ENCODE measurements around the gene CNTN4.
"Not testable (repeated sequence)": the region's sequence is repeated elsewhere in the genome, so short reads cannot be mapped to it uniquely, and the experiment has no call there.

Gene CNTN4

GRCh38 chr3:2713923-2714322 lies 615.3 kb downstream of the CNTN4 start:
- DNase-seq: no peak

GRCh38 chr3:2714834-2715233 lies 616.2 kb downstream of the CNTN4 start:
- no peak for DNase-seq

DNA sequence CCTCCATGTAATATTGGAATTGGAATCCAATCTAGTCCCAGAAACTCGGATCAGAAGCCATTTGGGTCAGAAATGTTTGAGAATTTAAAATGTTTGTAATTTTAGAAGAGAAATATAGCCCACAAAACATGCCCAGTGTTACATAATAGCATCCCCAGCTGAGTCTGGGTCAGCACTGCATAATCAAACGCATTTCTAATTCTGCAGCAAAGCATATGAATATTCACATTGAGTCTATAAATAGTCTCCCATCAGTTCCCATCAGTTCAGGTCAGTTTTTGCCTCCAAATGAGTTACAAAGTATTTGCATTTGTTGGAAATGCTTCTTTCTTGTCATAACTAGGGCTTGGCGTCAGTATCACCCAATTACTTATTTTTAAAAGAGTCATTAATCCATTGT lies 628.4 kb downstream of the CNTN4 start:
- no peak for DNase-seq

DNA sequence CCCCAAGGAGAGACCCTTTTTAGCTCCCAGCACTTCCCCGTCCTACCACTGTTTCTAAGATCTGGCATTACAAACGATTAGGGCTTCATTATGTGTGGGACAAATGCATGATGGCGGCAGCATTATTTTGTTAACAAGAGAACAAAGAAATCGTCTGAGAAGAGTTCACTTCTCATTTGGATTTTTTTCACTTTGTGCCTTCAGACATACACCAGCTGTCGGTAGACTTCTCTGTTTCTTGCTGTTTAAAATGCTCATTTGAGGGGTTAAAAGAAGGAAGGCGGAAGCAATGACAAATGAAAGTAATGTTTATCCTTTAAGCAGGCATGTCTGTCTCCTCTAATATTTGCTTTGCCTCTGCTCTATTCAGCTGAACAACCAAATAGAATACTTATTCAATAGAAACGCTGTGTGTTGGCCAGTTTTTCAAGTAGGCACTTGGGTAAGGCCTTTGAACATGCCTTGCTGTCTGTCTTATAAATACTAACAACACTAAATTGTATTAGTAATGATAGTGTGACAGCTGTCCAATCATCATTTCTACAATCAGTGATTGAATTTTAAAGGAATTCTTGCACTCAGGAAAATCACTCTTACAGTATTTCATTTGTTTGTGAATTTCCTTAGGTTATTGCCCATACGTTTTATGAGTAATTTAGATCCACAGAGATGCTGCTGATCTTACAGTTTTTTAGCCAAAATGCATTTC lies 629.1 kb downstream of the CNTN4 start:
- DNase-seq: no peak

DNA sequence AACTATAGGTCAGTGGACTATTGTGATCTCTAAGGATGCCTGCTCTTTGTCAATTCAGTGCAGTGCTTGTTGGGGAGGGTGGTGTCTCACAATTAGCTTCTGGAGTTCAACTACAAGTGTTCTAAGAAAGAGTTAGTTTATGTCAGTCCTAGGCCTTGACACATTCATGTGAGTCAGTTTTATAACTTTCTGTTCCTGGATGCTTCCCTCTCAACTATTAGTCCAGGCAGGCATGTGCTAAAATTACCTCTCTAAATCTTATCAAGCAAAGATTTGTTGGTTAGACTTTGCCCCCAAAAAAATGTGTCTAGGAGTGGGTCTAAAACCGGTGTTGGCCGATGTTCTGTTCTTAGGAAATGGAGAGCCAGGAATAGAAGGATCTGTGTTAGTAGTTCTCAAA lies 633.2 kb downstream of the CNTN4 start:
- DNase-seq: no peak

DNA sequence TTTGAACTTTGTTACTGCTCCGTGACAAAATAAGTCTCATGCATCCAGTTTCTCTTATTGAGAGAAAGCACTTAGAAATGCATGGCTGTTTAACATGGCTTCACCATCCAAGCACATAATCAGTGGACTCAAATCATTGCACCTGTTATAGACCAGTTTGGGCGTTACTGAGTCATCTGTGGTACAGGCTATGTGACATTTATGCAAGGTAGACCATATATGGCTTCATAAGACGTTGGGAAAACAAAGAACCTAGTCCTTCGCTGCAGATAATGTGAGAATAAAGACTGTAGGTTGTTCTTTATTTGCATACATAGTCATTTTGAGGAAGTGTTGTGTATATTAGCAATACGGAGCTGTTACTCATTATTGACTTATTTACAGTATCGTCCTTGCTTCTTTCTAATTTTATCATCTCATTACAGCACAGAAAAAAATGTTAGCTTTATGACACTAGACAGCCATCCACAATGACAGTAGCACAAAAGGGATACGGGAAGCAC lies 636.8 kb downstream of the CNTN4 start:
- DNase-seq: no peak

- no peak for DNase-seq
Measured at GRCh38 chr3:2741516-2741915, 642.9 kb downstream of the CNTN4 start.

DNA sequence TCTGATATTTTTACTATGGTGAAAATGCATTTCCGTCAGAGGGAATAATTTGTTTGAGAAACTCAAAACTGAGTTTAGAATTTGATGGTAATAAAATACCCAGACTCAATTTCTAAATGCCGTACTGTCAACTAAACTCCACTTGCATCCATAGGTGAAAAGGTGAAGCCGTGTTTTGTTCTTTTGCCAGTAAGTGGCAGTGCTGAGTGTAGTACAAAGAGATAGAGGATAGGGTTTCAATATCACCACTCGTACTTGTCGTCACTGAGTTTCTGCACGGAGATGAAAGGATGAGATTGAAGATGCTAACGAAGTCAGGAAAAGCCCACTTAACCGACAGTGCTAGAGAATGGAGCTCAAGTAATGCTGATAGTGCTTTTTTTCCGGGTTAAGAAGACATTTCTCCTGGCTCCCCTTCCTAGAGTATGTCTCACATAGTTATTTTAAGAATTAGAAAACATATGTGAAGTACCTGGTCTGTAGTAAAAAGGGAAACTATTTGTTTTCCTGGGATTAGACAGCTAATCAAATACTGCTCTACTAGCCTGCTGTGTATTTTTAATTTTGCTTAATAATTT lies 666.4 kb downstream of the CNTN4 start:
- DNase-seq: no peak

- DNase-seq: no peak
Measured at GRCh38 chr3:2770451-2770850, 671.8 kb downstream of the CNTN4 start.

DNA sequence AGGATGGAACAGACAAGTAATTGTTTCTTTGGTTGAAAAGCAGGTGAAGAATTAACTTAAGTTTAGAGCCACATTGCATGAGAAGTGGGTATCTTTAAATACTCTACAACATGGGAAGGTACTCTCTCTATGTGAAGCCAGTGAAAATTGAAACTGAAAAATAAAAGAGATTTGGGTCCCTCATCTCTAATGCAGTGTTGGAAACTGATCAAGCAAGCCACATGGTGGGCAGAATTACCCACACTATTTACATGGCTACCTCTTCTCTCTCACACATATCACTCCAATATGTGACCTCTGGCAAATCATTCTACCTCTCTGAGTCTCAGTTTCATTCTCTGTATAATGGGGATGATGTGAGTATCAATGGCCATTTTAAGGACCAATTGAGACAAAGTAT lies 672.5 kb downstream of the CNTN4 start:
- DNase-seq: no peak

DNA sequence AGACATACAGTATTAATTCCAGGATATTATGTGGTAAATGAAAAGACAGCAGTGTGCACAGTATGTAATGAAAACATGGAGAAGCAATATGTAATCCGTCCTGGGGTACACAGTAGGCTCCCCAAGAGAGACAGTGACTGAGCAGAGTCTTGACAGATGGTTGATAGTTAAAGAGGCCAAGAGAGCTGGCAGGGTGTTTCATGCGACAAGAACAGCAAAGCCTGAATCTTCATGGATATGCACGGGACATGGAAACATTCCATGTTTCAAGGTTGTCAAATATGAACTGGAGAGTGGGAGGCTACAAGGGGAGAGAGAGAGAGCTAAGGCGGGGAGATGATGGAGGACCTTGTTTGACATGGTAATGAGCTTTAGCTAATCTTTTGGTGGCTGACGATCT lies 673.1 kb downstream of the CNTN4 start:
- DNase-seq: no peak

DNA sequence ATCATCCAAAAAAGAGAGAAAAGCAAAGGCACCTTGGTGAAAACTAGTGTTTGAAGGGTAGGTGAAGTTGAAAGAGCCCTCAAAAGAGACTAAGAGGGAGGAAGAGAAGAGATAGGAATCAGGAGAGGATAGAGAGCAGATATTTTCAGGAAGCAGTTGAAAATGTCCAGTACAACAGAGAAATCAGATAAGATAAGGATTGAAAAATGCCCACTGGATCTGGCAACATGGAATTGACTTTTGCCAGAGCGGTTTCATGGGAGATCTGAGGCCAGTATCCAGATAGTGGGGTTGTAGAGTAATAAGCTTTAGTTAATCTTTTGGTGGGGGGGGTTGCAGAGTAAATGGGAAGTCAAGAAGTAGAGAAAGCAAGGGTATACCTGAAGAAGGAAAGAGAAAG lies 674.1 kb downstream of the CNTN4 start:
- DNase-seq: no peak

GRCh38 chr3:2774481-2775249 lies 676.0 kb downstream of the CNTN4 start:
- DNase-seq: no peak

GRCh38 chr3:2783261-2783660 lies 684.6 kb downstream of the CNTN4 start:
- DNase-seq: no peak

DNA sequence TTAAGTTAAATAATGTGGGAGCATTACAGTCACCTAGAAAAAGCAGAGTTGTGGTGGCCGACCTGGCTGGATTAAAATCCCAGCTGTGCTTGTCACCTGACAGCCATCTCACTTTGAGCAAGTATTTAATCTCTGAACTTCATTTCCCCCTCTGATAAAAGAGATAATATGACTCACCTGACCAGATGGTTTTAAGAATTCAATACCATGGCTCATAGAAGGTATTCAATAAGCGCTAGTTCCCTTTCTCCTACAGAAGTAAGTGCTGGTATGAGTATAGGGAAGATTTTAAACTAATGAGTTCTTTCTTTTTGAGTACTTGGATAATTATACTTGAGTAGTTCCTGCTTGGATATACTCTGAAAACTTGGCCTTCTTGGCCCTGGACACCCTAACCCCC lies 686.0 kb downstream of the CNTN4 start:
- no peak for DNase-seq

GRCh38 chr3:2790266-2790815 lies 691.7 kb downstream of the CNTN4 start:
- DNase-seq: no peak

DNA sequence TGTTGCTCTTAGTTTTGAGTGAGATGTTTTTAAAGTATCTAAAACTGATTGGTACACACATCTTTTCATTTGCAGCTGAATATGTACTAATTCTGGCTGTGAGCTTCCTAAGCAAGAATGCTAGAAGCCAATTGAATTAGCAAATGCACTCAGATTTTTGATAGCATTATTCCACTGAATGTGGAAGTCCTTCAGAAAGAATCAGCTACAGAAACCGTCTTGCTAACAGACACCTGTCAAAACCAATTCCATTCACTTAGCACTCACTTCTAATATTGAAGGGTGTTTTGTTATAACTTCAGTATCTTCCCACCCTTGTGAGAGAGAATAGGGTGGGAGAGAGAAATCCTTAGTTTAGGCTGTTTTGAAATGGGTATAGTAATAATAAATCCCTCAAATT lies 693.8 kb downstream of the CNTN4 start:
- no peak for DNase-seq

DNA sequence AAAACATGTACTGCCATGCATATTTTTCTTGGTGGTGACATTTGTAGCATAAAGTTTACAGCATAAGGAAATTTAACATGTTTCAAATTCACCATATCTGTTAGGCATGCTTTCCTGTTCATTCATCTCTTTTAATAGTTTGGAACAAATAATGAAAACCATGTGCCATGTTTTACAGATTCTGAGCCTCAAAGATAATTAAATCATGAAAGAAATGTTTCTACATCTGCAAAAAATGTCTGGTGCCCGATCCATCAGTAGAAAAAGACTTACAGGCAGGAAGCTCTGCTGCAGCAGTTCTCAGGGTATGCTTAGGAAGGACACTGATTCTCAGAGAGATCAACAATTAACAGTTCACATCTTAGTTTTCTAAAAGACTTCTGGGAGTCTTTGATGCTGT lies 695.3 kb downstream of the CNTN4 start:
- no peak for DNase-seq

DNA sequence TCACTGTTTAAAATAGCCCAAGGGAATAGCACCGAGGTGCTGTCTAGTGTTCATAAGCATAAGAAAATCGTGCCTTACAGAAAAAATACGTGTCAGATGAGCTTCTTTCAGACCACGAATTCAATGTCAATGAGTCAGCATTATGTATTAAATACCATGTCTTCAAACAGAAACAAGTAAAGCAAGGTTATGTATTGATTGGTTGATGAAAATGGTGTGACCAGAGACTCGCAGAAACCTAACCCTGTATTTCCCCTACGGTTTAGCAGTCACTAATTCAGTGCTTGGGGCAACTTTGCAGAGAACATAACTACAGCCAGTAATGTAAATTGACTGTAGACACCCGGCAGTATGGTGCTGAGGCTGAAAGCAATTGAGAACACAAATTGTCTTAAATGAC lies 703.8 kb downstream of the CNTN4 start:
- no peak for DNase-seq

DNA sequence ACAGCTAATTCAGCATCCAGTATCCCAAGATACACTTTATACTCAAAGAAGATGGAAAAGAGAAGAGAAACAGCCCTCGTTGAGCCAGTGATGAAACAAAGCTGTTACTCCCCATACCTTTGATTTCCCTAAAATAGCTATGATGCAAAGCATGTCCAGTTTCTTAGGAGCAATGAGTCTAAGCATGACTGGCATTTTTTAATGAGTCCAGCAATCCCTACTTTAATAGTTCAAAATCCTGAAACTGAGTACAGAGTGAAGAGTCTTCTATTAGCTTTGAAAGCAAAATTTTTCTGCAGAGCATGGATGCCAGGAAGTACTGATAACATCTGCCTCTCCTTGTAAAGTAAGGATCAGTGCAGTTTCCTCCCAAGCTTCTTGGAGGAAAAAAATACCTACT lies 708.8 kb downstream of the CNTN4 start:
- no peak for DNase-seq

GRCh38 chr3:2810723-2811122 lies 712.1 kb downstream of the CNTN4 start:
- DNase-seq: no peak

GRCh38 chr3:2819571-2819970 lies 720.9 kb downstream of the CNTN4 start:
- no peak for DNase-seq

GRCh38 chr3:2820982-2821381 lies 722.3 kb downstream of the CNTN4 start:
- DNase-seq: not testable (repeated sequence)

GRCh38 chr3:2822611-2823010 lies 723.9 kb downstream of the CNTN4 start:
- no peak for DNase-seq

All from NCI-H446 (cell line).